ENCODE data around the gene DIP2A.

DIP2A gene

GRCh38 chr21:46605767-46606426 is 147.2 kb downstream of the DIP2A start:
- H2AFZ ChIP-seq (ENCODE audit: low read depth, low read length), result no peak overlapping the region
- H4K8ac ChIP-seq (ENCODE audit: low read length), result no peak overlapping the region
- H3K36me3 ChIP-seq (ENCODE audit: control insufficient read depth in 1 of 2, insufficient read depth in 2 of 2, low read depth in 1 of 2, low read length in 2 of 2), result no peaks in the 10 kb centered on the region
- H2BK5ac ChIP-seq (ENCODE audit: low read depth, low read length, poor library complexity, severe bottlenecking), result no peak overlapping the region
- no peak overlapping the region for H3K18ac ChIP-seq (ENCODE audit: low read depth in 1 of 2, low read length in 2 of 2)
- peaks cover 8 to 42% of the 10 kb centered on the region in 2 experiments for H3K27me3 ChIP-seq (ENCODE audit: control insufficient read depth in 1 of 2, insufficient read depth in 1 of 2, low read length in 2 of 2)
- H2BK15ac ChIP-seq (ENCODE audit: low read depth, poor library complexity, severe bottlenecking), result no peak overlapping the region
- no peak overlapping the region for H2BK120ac ChIP-seq (ENCODE audit: low read depth, low read length)
- no peak overlapping the region for H3K14ac ChIP-seq (ENCODE audit: low read length in 2 of 2)
- H3K9me3 ChIP-seq (ENCODE audit: control insufficient read depth, low read length), result peaks cover 12% of the 10 kb centered on the region
- no peak overlapping the region for H3K23ac ChIP-seq (ENCODE audit: low read length in 2 of 2)
- no peak overlapping the region for H2BK12ac ChIP-seq (ENCODE audit: low read length in 2 of 2)
- H3K4me2 ChIP-seq (ENCODE audit: low read length, poor library complexity, severe bottlenecking), result no peak overlapping the region
- no peak overlapping the region for H3K4ac ChIP-seq (ENCODE audit: low read depth in 1 of 2, low read length in 2 of 2)
- H2AK5ac ChIP-seq (ENCODE audit: low read length, severe bottlenecking), result no peak overlapping the region
- H3K4me1 ChIP-seq (ENCODE audit: control insufficient read depth, insufficient read depth, low read depth, low read length), result no peaks in the 10 kb centered on the region
- DNase-seq, result no peak
- H3K9ac ChIP-seq (ENCODE audit: low read length), result no peak overlapping the region
- H3K4me3 ChIP-seq (ENCODE audit: insufficient read depth in 1 of 2, low read depth in 1 of 2, low read length in 2 of 2), result no peak overlapping the region
- WGBS, result 86% methylated on average over 14 of the region's 14 CpGs
- no peak overlapping the region for H3K27ac ChIP-seq (ENCODE audit: low read length, poor library complexity, severe bottlenecking)
- H3K79me1 ChIP-seq (replicated peaks; ENCODE audit: low read length, poor library complexity, severe bottlenecking), result no peaks in the 10 kb centered on the region
- no peak overlapping the region for H4K91ac ChIP-seq (ENCODE audit: low read length)

- no peak overlapping the region for H3K27ac ChIP-seq (ENCODE audit: low read length, poor library complexity, severe bottlenecking)
- no peaks in the 10 kb centered on the region for H3K36me3 ChIP-seq (ENCODE audit: control insufficient read depth in 1 of 2, insufficient read depth in 2 of 2, low read depth in 1 of 2, low read length in 2 of 2)
- H2AK5ac ChIP-seq (ENCODE audit: low read length, severe bottlenecking), result no peak overlapping the region
- no peak overlapping the region for H3K9ac ChIP-seq (ENCODE audit: low read length)
- peaks cover 12% of the 10 kb centered on the region for H3K9me3 ChIP-seq (ENCODE audit: control insufficient read depth, low read length)
- no peak overlapping the region for H3K18ac ChIP-seq (ENCODE audit: low read depth in 1 of 2, low read length in 2 of 2)
- H2BK15ac ChIP-seq (ENCODE audit: low read depth, poor library complexity, severe bottlenecking), result no peak overlapping the region
- H3K4me2 ChIP-seq (ENCODE audit: low read length, poor library complexity, severe bottlenecking), result no peak overlapping the region
- H4K8ac ChIP-seq (ENCODE audit: low read length), result no peak overlapping the region
- no peak overlapping the region for H3K4ac ChIP-seq (ENCODE audit: low read depth in 1 of 2, low read length in 2 of 2)
- H3K14ac ChIP-seq (ENCODE audit: low read length in 2 of 2), result no peak overlapping the region
- peaks cover 8 to 42% of the 10 kb centered on the region in 2 experiments for H3K27me3 ChIP-seq (ENCODE audit: control insufficient read depth in 1 of 2, insufficient read depth in 1 of 2, low read length in 2 of 2)
- H3K79me1 ChIP-seq (replicated peaks; ENCODE audit: low read length, poor library complexity, severe bottlenecking), result no peaks in the 10 kb centered on the region
- no peak overlapping the region for H3K23ac ChIP-seq (ENCODE audit: low read length in 2 of 2)
- no peaks in the 10 kb centered on the region for H3K4me1 ChIP-seq (ENCODE audit: control insufficient read depth, insufficient read depth, low read depth, low read length)
- no peak overlapping the region for H2BK5ac ChIP-seq (ENCODE audit: low read depth, low read length, poor library complexity, severe bottlenecking)
- H4K91ac ChIP-seq (ENCODE audit: low read length), result no peak overlapping the region
- no peak overlapping the region for H3K4me3 ChIP-seq (ENCODE audit: insufficient read depth in 1 of 2, low read depth in 1 of 2, low read length in 2 of 2)
- no peak for DNase-seq
- H2BK12ac ChIP-seq (ENCODE audit: low read length in 2 of 2), result no peak overlapping the region
- H2BK120ac ChIP-seq (ENCODE audit: low read depth, low read length), result no peak overlapping the region
- H2AFZ ChIP-seq (ENCODE audit: low read depth, low read length), result no peak overlapping the region
- 78% methylated on average over 6 of the region's 7 CpGs for WGBS
Observed at GRCh38 chr21:46606427-46606813, 147.7 kb downstream of the DIP2A start.

DNA sequence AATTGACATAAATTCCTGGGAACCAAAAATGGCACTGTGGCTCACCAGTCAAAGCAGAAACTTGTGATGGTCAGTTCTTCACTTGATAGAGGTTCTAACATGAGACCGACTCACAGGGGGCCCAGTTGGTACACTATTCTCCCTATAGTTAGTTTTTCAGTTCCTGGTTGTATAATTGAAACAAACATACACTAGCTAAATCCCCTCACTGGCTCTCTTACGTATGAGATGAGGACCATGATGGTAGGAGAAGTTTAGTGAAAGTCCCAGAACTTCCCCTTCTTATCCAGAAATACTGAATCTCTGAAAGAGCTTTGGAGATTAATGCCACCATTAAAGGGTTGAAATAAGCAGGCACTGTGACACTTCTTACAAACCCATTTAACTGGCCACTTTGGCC is 148.9 kb downstream of the DIP2A start:
- H3K4me1 ChIP-seq (ENCODE audit: control insufficient read depth, insufficient read depth, low read depth, low read length), result no peaks in the 10 kb centered on the region
- no peak overlapping the region for H3K4me2 ChIP-seq (ENCODE audit: low read length, poor library complexity, severe bottlenecking)
- no peak overlapping the region for H4K91ac ChIP-seq (ENCODE audit: low read length)
- no peak for DNase-seq
- no peak overlapping the region for H3K18ac ChIP-seq (ENCODE audit: low read depth in 1 of 2, low read length in 2 of 2)
- no peaks in the 10 kb centered on the region for H3K36me3 ChIP-seq (ENCODE audit: control insufficient read depth in 1 of 2, insufficient read depth in 2 of 2, low read depth in 1 of 2, low read length in 2 of 2)
- no peak overlapping the region for H3K4ac ChIP-seq (ENCODE audit: low read depth in 1 of 2, low read length in 2 of 2)
- H4K8ac ChIP-seq (ENCODE audit: low read length), result no peak overlapping the region
- no peak overlapping the region for H3K9ac ChIP-seq (ENCODE audit: low read length)
- no peak overlapping the region for H3K4me3 ChIP-seq (ENCODE audit: insufficient read depth in 1 of 2, low read depth in 1 of 2, low read length in 2 of 2)
- WGBS, result no CpG with 5 or more reads among the region's 2 CpGs
- H2AFZ ChIP-seq (ENCODE audit: low read depth, low read length), result no peak overlapping the region
- H2AK5ac ChIP-seq (ENCODE audit: low read length, severe bottlenecking), result no peak overlapping the region
- H3K9me3 ChIP-seq (ENCODE audit: control insufficient read depth, low read length), result peaks cover 12% of the 10 kb centered on the region
- no peak overlapping the region for H2BK120ac ChIP-seq (ENCODE audit: low read depth, low read length)
- H2BK5ac ChIP-seq (ENCODE audit: low read depth, low read length, poor library complexity, severe bottlenecking), result no peak overlapping the region
- no peak overlapping the region for H3K23ac ChIP-seq (ENCODE audit: low read length in 2 of 2)
- no peak overlapping the region for H3K14ac ChIP-seq (ENCODE audit: low read length in 2 of 2)
- no peaks in the 10 kb centered on the region for H3K79me1 ChIP-seq (replicated peaks; ENCODE audit: low read length, poor library complexity, severe bottlenecking)
- no peak overlapping the region for H2BK15ac ChIP-seq (ENCODE audit: low read depth, poor library complexity, severe bottlenecking)
- no peak overlapping the region for H3K27ac ChIP-seq (ENCODE audit: low read length, poor library complexity, severe bottlenecking)
- H3K27me3 ChIP-seq (ENCODE audit: control insufficient read depth in 1 of 2, insufficient read depth in 1 of 2, low read length in 2 of 2), result peaks cover 8 to 42% of the 10 kb centered on the region in 2 experiments
- H2BK12ac ChIP-seq (ENCODE audit: low read length in 2 of 2), result no peak overlapping the region

GRCh38 chr21:46608672-46609111 is 150.0 kb downstream of the DIP2A start:
- Histone ChIP-seq H2BK15ac (ENCODE audit: low read depth, poor library complexity, severe bottlenecking) (no peak overlapping the region), H3K4me2 (ENCODE audit: low read length, poor library complexity, severe bottlenecking) (no peak overlapping the region), H3K27ac (ENCODE audit: low read length, poor library complexity, severe bottlenecking) (no peak overlapping the region), H3K27me3 (ENCODE audit: control insufficient read depth in 1 of 2, insufficient read depth in 1 of 2, low read length in 2 of 2) (peaks cover 8 to 42% of the 10 kb centered on the region in 2 experiments), H3K9me3 (ENCODE audit: control insufficient read depth, low read length) (peaks cover 12% of the 10 kb centered on the region), H4K91ac (ENCODE audit: low read length) (no peak overlapping the region), H2AK5ac (ENCODE audit: low read length, severe bottlenecking) (no peak overlapping the region), H2BK12ac (ENCODE audit: low read length in 2 of 2) (no peak overlapping the region), H3K4me1 (ENCODE audit: control insufficient read depth, insufficient read depth, low read depth, low read length) (no peaks in the 10 kb centered on the region), H3K18ac (ENCODE audit: low read depth in 1 of 2, low read length in 2 of 2) (no peak overlapping the region), H3K9ac (ENCODE audit: low read length) (no peak overlapping the region), H3K4ac (ENCODE audit: low read depth in 1 of 2, low read length in 2 of 2) (no peak overlapping the region), H3K4me3 (ENCODE audit: insufficient read depth in 1 of 2, low read depth in 1 of 2, low read length in 2 of 2) (no peak overlapping the region), H2BK120ac (ENCODE audit: low read depth, low read length) (no peak overlapping the region), H3K36me3 (ENCODE audit: control insufficient read depth in 1 of 2, insufficient read depth in 2 of 2, low read depth in 1 of 2, low read length in 2 of 2) (no peaks in the 10 kb centered on the region), H3K14ac (ENCODE audit: low read length in 2 of 2) (no peak overlapping the region), H2AFZ (ENCODE audit: low read depth, low read length) (no peak overlapping the region), H3K23ac (ENCODE audit: low read length in 2 of 2) (no peak overlapping the region), H3K79me1 (replicated peaks; ENCODE audit: low read length, poor library complexity, severe bottlenecking) (no peaks in the 10 kb centered on the region), H2BK5ac (ENCODE audit: low read depth, low read length, poor library complexity, severe bottlenecking) (no peak overlapping the region), H4K8ac (ENCODE audit: low read length) (no peak overlapping the region)
- WGBS, result 72% methylated on average over 2 of the region's 3 CpGs
- DNase-seq, result no peak

Data from mesenchymal stem cell (in vitro differentiated cells and primary cell).